GM23338 (cell line): ENCODE results near the gene TAS2R1. TPM values are rescaled to one million over a fixed set of nuclear protein-coding genes. Genes with fewer than 3 reads are reported as not detected.

ENCODE experiments used
- ATAC-seq: fragments of 200-7000 bp; cut with Tn5 transposase; 3 replicates; pipeline ENCODE4 v1.9.1; 2020
- DNase-seq: peaks from one replicate; pipeline ENCODE4 v3.0.0-alpha.2; 2015; ENCODE audit warnings: low spot score
- H2AFZ ChIP-seq: fragments of 200-600 bp; sonication (generic); 2 replicates; pipeline ENCODE4 v1.8.0; 2016; ENCODE audit warnings: antibody characterized with exemption, mild to moderate bottlenecking, moderate library complexity
- H3F3A ChIP-seq: fragments of 200-600 bp; sonication (generic); replicated peaks from 2 replicates; pipeline ENCODE4 v1.8.0; 2017; ENCODE audit warnings: antibody characterized with exemption, mixed run types, low read depth
- H3K27ac ChIP-seq: fragments of 200-600 bp; sonication (generic); 2 replicates; pipeline ENCODE4 v1.6.1; 2016; ENCODE audit warnings: low read depth
- H3K27me3 ChIP-seq: fragments of 200-600 bp; sonication (generic); 2 replicates; pipeline ENCODE4 v1.8.0; 2016; ENCODE audit warnings: mild to moderate bottlenecking, mixed run types, moderate library complexity; ENCODE audit not compliant: insufficient read depth
- H3K36me3 ChIP-seq: fragments of 200-600 bp; sonication (generic); 2 replicates; pipeline ENCODE4 v1.8.0; 2016; ENCODE audit warnings: mild to moderate bottlenecking; ENCODE audit not compliant: insufficient read depth
- H3K4me1 ChIP-seq: fragments of 200-600 bp; sonication (generic); 2 replicates; pipeline ENCODE4 v1.8.0; 2016; ENCODE audit warnings: mild to moderate bottlenecking, moderate library complexity; ENCODE audit not compliant: insufficient read depth
- H3K4me2 ChIP-seq: fragments of 200-600 bp; sonication (generic); 2 replicates; pipeline ENCODE4 v1.7.1; 2017; ENCODE audit warnings: mixed run types
- H3K4me3 ChIP-seq: fragments of 200-600 bp; sonication (generic); 2 replicates; pipeline ENCODE4 v1.6.1; 2016; ENCODE audit warnings: mixed run types
- H3K79me2 ChIP-seq: fragments of 200-600 bp; sonication (generic); replicated peaks from 2 replicates; pipeline ENCODE4 v1.8.0; 2017; ENCODE audit warnings: mild to moderate bottlenecking; ENCODE audit not compliant: insufficient read depth
- H3K9me2 ChIP-seq: fragments of 200-600 bp; sonication (generic); 2 replicates; pipeline ENCODE4 v1.8.0; 2017; ENCODE audit not compliant: insufficient read depth
- H4K20me1 ChIP-seq: fragments of 200-600 bp; sonication (generic); replicated peaks from 2 replicates; pipeline ENCODE4 v1.8.0; 2017; ENCODE audit warnings: mild to moderate bottlenecking; ENCODE audit not compliant: insufficient read depth
- H3K27ac Mint-ChIP-seq: 2 replicates; pipeline ENCODE4 v1.8.0; 2020; ENCODE audit warnings: inconsistent platforms, mild to moderate bottlenecking, moderate library complexity, mixed read lengths
- H3K27me3 Mint-ChIP-seq: 3 replicates; pipeline ENCODE4 v1.8.0; 2022; ENCODE audit warnings: low read depth, mild to moderate bottlenecking, moderate library complexity, mixed read lengths, inconsistent platforms; ENCODE audit not compliant: insufficient read depth, poor library complexity
- H3K36me3 Mint-ChIP-seq: 3 replicates; pipeline ENCODE4 v1.8.0; 2021; ENCODE audit warnings: low read depth, mild to moderate bottlenecking, inconsistent platforms, moderate library complexity, mixed read lengths
- H3K4me1 Mint-ChIP-seq: 3 replicates; pipeline ENCODE4 v1.8.0; 2020; ENCODE audit warnings: mild to moderate bottlenecking, inconsistent platforms, mixed read lengths
- H3K4me3 Mint-ChIP-seq: 3 replicates; pipeline ENCODE4 v1.8.0; 2021; ENCODE audit warnings: moderate library complexity, mild to moderate bottlenecking, inconsistent platforms, mixed read lengths
- H3K9me3 Mint-ChIP-seq: 3 replicates; pipeline ENCODE4 v1.8.0; 2020; ENCODE audit warnings: moderate library complexity, mild to moderate bottlenecking, inconsistent platforms, mixed read lengths
- CREB1 ChIP-seq: fragments of 250-450 bp; sonication (Bioruptor Pico); IDR thresholded peaks from 2 replicates; pipeline ENCODE4 v1.5.0; 2020; ENCODE audit warnings: low read depth, mild to moderate bottlenecking, moderate library complexity
- EZH2 ChIP-seq: fragments of 200-600 bp; sonication (generic); IDR thresholded peaks from one replicate; pipeline ENCODE4 v1.8.0; 2017; ENCODE audit warnings: antibody characterized with exemption, mild to moderate bottlenecking, low read depth; ENCODE audit not compliant: unreplicated experiment
- JUNB ChIP-seq: IDR thresholded peaks from one replicate; pipeline ENCODE4 v1.6.1; 2016; ENCODE audit warnings: antibody characterized with exemption; ENCODE audit not compliant: unreplicated experiment
- NANOG ChIP-seq: IDR thresholded peaks from 2 replicates; pipeline ENCODE4 v1.6.1; 2016; ENCODE audit warnings: antibody characterized with exemption, borderline replicate concordance
- POLR2AphosphoS5 ChIP-seq: IDR thresholded peaks from 2 replicates; pipeline ENCODE4 v1.6.1; 2016; ENCODE audit warnings: antibody characterized with exemption, low read depth
- STAT1 ChIP-seq: IDR thresholded peaks from one replicate; pipeline ENCODE4 v1.6.1; 2016; ENCODE audit warnings: antibody characterized with exemption; ENCODE audit not compliant: unreplicated experiment
- ZNF331 ChIP-seq: fragments of 250-450 bp; sonication (Bioruptor Pico); IDR thresholded peaks from 2 replicates; pipeline ENCODE4 v1.5.0; 2020; ENCODE audit warnings: low read depth, mild to moderate bottlenecking, moderate library complexity
- polyA plus RNA-seq: library from polyadenylated mRNA; unstranded; fragments of >200 nt; fragmentation: Nextera tagmentation; extraction: Ambion mirVana; gene quantifications from 2 replicates; pipeline ENCODE4 v1.2.1, GENCODE V29; 2016
- total RNA-seq: library from RNA; depleted of rRNA; stranded (reverse); fragments of >200 nt; shearing (Covaris generic); gene quantifications from 2 replicates; pipeline ENCODE4 v1.2.3, GENCODE V29; 2014
- TF ChIP-seq, protein P1 (sequence below): IDR thresholded peaks from one replicate; pipeline ENCODE4 v1.6.1; 2018; ENCODE audit warnings: antibody characterized with exemption; ENCODE audit not compliant: unreplicated experiment

TAS2R1 gene
- total and polyA plus RNA-seq, 2 experiments from 2014 or later = 0.19 TPM; not detected in 1

- ATAC-seq (no peak), DNase-seq (no peak)
- Mint-ChIP-seq H3K36me3 (no peaks in the 10 kb centered on the region), H3K4me3 (no peak overlapping the region), H3K27ac (no peak overlapping the region), H3K4me1 (peaks cover 17% of the 10 kb centered on the region), H3K9me3 (no peaks in the 10 kb centered on the region), H3K27me3 (no peaks in the 10 kb centered on the region)
- no peak overlapping the region for H3K4me2 ChIP-seq
- H2AFZ ChIP-seq = no peak overlapping the region
- TF ChIP-seq, protein P1, sequence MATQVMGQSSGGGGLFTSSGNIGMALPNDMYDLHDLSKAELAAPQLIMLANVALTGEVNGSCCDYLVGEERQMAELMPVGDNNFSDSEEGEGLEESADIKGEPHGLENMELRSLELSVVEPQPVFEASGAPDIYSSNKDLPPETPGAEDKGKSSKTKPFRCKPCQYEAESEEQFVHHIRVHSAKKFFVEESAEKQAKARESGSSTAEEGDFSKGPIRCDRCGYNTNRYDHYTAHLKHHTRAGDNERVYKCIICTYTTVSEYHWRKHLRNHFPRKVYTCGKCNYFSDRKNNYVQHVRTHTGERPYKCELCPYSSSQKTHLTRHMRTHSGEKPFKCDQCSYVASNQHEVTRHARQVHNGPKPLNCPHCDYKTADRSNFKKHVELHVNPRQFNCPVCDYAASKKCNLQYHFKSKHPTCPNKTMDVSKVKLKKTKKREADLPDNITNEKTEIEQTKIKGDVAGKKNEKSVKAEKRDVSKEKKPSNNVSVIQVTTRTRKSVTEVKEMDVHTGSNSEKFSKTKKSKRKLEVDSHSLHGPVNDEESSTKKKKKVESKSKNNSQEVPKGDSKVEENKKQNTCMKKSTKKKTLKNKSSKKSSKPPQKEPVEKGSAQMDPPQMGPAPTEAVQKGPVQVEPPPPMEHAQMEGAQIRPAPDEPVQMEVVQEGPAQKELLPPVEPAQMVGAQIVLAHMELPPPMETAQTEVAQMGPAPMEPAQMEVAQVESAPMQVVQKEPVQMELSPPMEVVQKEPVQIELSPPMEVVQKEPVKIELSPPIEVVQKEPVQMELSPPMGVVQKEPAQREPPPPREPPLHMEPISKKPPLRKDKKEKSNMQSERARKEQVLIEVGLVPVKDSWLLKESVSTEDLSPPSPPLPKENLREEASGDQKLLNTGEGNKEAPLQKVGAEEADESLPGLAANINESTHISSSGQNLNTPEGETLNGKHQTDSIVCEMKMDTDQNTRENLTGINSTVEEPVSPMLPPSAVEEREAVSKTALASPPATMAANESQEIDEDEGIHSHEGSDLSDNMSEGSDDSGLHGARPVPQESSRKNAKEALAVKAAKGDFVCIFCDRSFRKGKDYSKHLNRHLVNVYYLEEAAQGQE = no peak
- TF ChIP-seq NANOG (no peak), JUNB (no peak), EZH2 (no peak), CREB1 (CRISPR knock-in tag) (no peak), ZNF331 (CRISPR knock-in tag) (no peak)
- H3K79me2 ChIP-seq = no peaks in the 10 kb centered on the region
- H3K4me1 ChIP-seq = peaks cover 17% of the 10 kb centered on the region
- no peaks in the 10 kb centered on the region for H3F3A ChIP-seq
- no peak overlapping the region for H3K4me3 ChIP-seq
- H3K27ac ChIP-seq = no peak overlapping the region
- H3K27me3 ChIP-seq = no peaks in the 10 kb centered on the region
- H4K20me1 ChIP-seq = no peaks in the 10 kb centered on the region
- H3K36me3 ChIP-seq = no peaks in the 10 kb centered on the region
- no peaks in the 10 kb centered on the region for H3K9me2 ChIP-seq
Observed at GRCh38 chr5:9663891-9664290, 33.7 kb upstream of the TAS2R1 start.

DNA sequence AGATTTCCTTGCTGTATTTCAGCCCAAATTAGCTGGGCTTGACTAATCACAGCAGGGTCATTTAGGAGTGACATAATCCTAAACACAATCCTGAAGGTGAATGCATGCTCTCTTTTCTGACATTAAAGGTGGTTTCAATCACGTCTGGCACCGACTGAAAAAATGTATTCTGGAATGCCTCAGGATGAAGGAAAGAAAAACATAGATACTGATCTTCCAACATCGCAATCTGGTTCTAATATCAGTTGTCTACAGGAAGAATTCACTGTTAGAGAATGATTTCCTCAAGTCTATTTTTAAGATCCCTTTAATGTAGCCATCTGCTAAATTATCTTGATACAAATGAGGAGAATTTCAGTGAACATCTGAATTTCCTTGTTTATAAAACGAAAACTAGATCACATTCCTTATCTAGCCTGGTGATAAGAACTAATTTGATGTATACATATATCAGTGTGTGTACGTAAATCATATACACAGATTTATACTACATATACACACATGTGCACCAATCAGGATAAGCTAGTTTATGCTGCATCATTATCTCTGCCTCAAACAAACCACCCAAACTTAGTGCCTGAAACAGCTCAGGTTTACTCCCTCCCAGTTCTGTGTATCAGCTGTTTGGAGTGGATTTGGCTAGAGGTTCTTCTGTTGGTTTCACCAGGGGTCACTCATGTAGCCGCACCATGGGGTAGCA lies 31.3 kb upstream of the TAS2R1 start:
- Histone ChIP-seq H3K27ac (no peak overlapping the region), H3K4me1 (peaks cover 9% of the 10 kb centered on the region; the same call in 1 of the 2 replicates), H4K20me1 (no peaks in the 10 kb centered on the region), H3K79me2 (no peaks in the 10 kb centered on the region), H3K36me3 (no peaks in the 10 kb centered on the region), H3K4me2 (no peak overlapping the region), H3K27me3 (no peaks in the 10 kb centered on the region), H3K9me2 (no peaks in the 10 kb centered on the region), H2AFZ (no peak overlapping the region), H3F3A (no peaks in the 10 kb centered on the region), H3K4me3 (no peak overlapping the region)
- no peak overlapping the region for H3K4me3 Mint-ChIP-seq
- DNase-seq = no peak
- no peaks in the 10 kb centered on the region for H3K36me3 Mint-ChIP-seq
- ATAC-seq = no peak
- no peaks in the 10 kb centered on the region for H3K27me3 Mint-ChIP-seq
- H3K9me3 Mint-ChIP-seq = no peaks in the 10 kb centered on the region
- peaks cover 4% of the 10 kb centered on the region; the same call in 2 of the 3 replicates for H3K4me1 Mint-ChIP-seq
- no peak overlapping the region for H3K27ac Mint-ChIP-seq
- TF ChIP-seq EZH2 (no peak), ZNF331 (CRISPR knock-in tag) (no peak), CREB1 (CRISPR knock-in tag) (no peak), STAT1 (no peak), POLR2AphosphoS5 (no peak)
- TF ChIP-seq, protein P1 = no peak
